HG02943 (cell line): ENCODE data around the gene XRN2.

Experiments used
- ATAC-seq: cut with Tn5 transposase; IDR thresholded peaks from one replicate; pipeline ENCODE4 v1.9.1; 2021; ENCODE audit warnings: mild to moderate bottlenecking, low read depth, moderate library complexity; ENCODE audit not compliant: unreplicated experiment

Gene XRN2

GRCh38 chr20:21381619-21382018 lies 78.5 kb downstream of the XRN2 start:
- ATAC-seq: no peak

GRCh38 chr20:21384308-21384892 lies 81.3 kb downstream of the XRN2 start:
- no peak for ATAC-seq

GRCh38 chr20:21386111-21386510 lies 83.0 kb downstream of the XRN2 start:
- no peak for ATAC-seq

- no peak for ATAC-seq
Measured at GRCh38 chr20:21387528-21387927, 84.4 kb downstream of the XRN2 start.

- ATAC-seq: no peak
Measured at GRCh38 chr20:21388566-21388965, 85.4 kb downstream of the XRN2 start.

- no peak for ATAC-seq
Measured at GRCh38 chr20:21389368-21389767, 86.2 kb downstream of the XRN2 start.

GRCh38 chr20:21390768-21391167 lies 87.6 kb downstream of the XRN2 start:
- no peak for ATAC-seq

- no peak for ATAC-seq
Measured at GRCh38 chr20:21391185-21391971, 88.2 kb downstream of the XRN2 start.

- ATAC-seq: no peak
Measured at GRCh38 chr20:21391972-21392352, 88.8 kb downstream of the XRN2 start.

GRCh38 chr20:21393166-21393565 lies 90.0 kb downstream of the XRN2 start:
- ATAC-seq: no peak

- no peak for ATAC-seq
Measured at GRCh38 chr20:21393816-21394519, 90.8 kb downstream of the XRN2 start.

- no peak for ATAC-seq
Measured at GRCh38 chr20:21394551-21394950, 91.4 kb downstream of the XRN2 start.

- no peak for ATAC-seq
Measured at GRCh38 chr20:21395051-21395665, 92.0 kb downstream of the XRN2 start.

GRCh38 chr20:21395666-21396598 lies 92.8 kb downstream of the XRN2 start:
- no peak for ATAC-seq

- no peak for ATAC-seq
Measured at GRCh38 chr20:21396599-21397340, 93.6 kb downstream of the XRN2 start.

GRCh38 chr20:21397341-21398108 lies 94.4 kb downstream of the XRN2 start, which contains the start of gene NKX2-4:
NKX2-4 (minus strand) TSS chr20:21397526; CDS start chr20:21397399, 127 bp downstream.
- no peak for ATAC-seq

- no peak for ATAC-seq
Measured at GRCh38 chr20:21398109-21399004, 95.2 kb downstream of the XRN2 start.
